ENCODE data around the gene BAZ2B.

BAZ2B gene

DNA sequence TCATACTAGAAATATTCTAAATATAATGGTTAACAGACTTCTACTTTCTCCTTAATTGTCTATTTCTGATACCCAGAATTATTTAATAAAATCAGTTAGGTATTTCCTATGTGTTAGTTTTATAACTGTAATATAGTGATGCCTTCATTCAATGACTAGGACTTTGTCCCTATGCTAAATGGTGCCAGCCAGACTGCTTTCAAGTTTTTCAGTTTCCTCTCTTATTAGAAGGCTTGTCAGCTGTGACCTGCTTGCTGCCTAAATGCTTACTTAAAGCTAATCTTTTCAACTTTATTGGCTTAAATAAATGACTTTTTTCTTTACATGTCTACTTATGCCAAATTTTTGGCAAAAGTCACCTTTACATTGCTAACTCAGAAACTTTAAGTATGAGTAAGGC, 30.7 kb downstream of the BAZ2B start:
- TF ChIP-seq, protein P1, sequence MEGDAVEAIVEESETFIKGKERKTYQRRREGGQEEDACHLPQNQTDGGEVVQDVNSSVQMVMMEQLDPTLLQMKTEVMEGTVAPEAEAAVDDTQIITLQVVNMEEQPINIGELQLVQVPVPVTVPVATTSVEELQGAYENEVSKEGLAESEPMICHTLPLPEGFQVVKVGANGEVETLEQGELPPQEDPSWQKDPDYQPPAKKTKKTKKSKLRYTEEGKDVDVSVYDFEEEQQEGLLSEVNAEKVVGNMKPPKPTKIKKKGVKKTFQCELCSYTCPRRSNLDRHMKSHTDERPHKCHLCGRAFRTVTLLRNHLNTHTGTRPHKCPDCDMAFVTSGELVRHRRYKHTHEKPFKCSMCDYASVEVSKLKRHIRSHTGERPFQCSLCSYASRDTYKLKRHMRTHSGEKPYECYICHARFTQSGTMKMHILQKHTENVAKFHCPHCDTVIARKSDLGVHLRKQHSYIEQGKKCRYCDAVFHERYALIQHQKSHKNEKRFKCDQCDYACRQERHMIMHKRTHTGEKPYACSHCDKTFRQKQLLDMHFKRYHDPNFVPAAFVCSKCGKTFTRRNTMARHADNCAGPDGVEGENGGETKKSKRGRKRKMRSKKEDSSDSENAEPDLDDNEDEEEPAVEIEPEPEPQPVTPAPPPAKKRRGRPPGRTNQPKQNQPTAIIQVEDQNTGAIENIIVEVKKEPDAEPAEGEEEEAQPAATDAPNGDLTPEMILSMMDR (IDR thresholded peaks at IDR 0.05; ENCODE audit: low read depth, low read length, missing control alignments) = no peak
- DNase-seq = no peak
- no peak overlapping the region for H3K4me3 ChIP-seq (ENCODE audit: low read depth, low read length)
- no peak overlapping the region for H3K27ac ChIP-seq
- in situ Hi-C loops (cut with HindIII; ENCODE audit: low pct_ligation_motif_present, low sequenced_read_pairs) = no loop called here
- no peaks in the 10 kb centered on the region for H3K27me3 ChIP-seq (replicated peaks)
- no peaks in the 10 kb centered on the region for H3K36me3 ChIP-seq (replicated peaks)

DNA sequence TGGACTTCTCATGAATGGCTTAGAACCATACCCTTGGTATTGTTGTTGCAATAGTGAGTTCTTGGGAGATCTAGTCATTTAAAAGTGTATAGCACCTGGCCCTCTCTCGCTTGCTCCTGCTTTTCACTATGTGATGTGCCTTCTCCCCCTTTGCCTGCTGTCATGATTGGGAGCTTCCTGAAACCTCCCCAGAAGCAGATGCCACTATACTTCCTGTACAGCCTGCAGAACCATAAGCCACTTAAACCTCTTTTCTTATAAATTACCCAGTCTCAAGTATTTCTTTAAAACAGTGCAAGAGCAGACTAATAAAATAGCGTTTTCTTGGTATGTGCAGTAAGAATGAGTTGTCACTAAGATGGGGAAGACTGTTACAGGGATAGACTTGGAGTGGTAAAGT, 31.6 kb downstream of the BAZ2B start:
- Histone ChIP-seq H3K4me3 (ENCODE audit: low read depth, low read length) (no peak overlapping the region), H3K36me3 (replicated peaks) (no peaks in the 10 kb centered on the region), H3K27me3 (replicated peaks) (no peaks in the 10 kb centered on the region), H3K27ac (no peak overlapping the region)
- in situ Hi-C loops (cut with HindIII; ENCODE audit: low pct_ligation_motif_present, low sequenced_read_pairs) = no loop called here
- no peak for DNase-seq
- TF ChIP-seq, protein P1 (IDR thresholded peaks at IDR 0.05; ENCODE audit: low read depth, low read length, missing control alignments) = no peak

DNA sequence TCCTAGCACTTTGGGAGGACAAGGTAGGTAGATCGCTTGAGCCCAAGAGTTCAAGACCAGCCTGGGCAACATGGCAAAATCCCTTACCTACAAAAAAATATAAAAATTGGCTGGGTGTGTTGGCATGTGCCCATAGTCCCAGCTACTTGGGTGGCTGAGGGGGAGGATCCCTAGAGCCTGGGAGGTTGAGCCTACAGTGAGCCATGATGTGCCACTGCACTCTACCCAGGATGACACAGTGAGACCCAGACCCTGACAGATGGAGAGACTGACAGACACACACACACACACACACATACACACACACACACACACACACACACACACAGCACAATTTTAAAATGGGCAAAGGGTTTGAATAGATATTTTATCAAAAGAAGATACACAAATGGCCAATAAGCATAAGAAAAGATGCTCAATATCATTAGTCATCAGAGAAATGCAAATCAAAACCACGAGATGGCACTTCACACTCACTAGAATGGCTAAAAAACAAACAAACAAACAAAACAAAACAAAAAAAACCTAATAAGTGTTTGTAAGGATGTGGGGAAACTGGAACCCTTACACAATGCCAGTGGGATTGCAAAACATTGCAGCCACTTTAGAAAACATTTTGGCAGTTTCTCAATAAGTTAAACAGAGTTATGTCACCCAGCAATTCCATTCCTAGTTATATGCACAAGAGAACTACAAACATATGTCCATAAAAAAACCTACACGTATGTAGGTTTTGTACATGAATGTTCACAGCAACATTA, 42.3 kb downstream of the BAZ2B start:
- no peaks in the 10 kb centered on the region for H3K36me3 ChIP-seq (replicated peaks)
- no peaks in the 10 kb centered on the region for H3K27me3 ChIP-seq (replicated peaks)
- H3K4me3 ChIP-seq (ENCODE audit: low read depth, low read length) = no peak overlapping the region
- in situ Hi-C loops (cut with HindIII; ENCODE audit: low pct_ligation_motif_present, low sequenced_read_pairs) = no loop called here
- H3K27ac ChIP-seq = no peak overlapping the region
- DNase-seq = no peak
- TF ChIP-seq, protein P1 (IDR thresholded peaks at IDR 0.05; ENCODE audit: low read depth, low read length, missing control alignments) = no peak

DNA sequence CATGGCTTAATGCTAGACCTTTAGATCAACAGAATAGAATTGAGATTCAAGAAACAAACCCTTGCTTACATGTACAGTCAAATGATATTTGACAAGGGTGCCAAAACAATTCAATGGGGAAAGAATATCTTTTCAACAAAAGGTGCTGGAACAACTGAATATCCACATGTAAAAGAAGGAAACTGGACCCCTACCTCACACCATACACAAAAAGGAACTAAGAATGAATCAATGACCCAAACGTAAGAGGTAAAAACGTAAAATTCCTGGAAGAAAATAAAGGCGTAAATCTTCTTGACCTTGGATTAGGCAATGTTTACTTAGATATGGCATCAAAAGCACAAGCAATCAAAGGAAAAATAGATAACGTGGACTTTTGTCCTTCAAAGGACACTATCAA, 43.1 kb downstream of the BAZ2B start:
- Histone ChIP-seq H3K27ac (no peak overlapping the region), H3K27me3 (replicated peaks) (no peaks in the 10 kb centered on the region)
- no peak for DNase-seq

DNA sequence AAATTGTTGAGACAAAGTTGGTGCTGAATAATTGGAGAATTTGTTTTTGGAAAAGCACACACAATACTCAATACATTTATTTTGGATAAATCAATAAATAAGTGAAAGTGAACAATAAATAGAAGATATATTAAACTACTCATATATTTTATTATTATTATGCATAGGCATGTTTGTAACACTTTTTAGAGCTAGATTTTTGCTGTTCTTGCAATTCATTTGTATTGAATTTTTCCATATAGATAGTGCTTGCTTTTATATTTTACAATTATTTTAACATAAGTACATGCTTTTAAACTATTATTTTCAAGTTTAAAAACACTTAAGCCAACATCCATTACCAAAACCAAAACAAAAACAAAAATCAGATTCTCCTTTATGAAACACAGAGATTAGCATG, 43.9 kb downstream of the BAZ2B start:
- in situ Hi-C loops (cut with HindIII; ENCODE audit: low pct_ligation_motif_present, low sequenced_read_pairs) = no loop called here
- TF ChIP-seq, protein P1 (IDR thresholded peaks at IDR 0.05; ENCODE audit: low read depth, low read length, missing control alignments) = no peak
- Histone ChIP-seq H3K27ac (no peak overlapping the region), H3K27me3 (replicated peaks) (no peaks in the 10 kb centered on the region), H3K36me3 (replicated peaks) (no peaks in the 10 kb centered on the region), H3K4me3 (ENCODE audit: low read depth, low read length) (no peak overlapping the region)
- DNase-seq = no peak

More for the DNA sequence above, 43.1 kb downstream of the BAZ2B start:
- no peak overlapping the region for H3K4me3 ChIP-seq (ENCODE audit: low read depth, low read length)
- TF ChIP-seq, protein P1 (IDR thresholded peaks at IDR 0.05; ENCODE audit: low read depth, low read length, missing control alignments) = no peak
- no peaks in the 10 kb centered on the region for H3K36me3 ChIP-seq (replicated peaks)
- in situ Hi-C loops (cut with HindIII; ENCODE audit: low pct_ligation_motif_present, low sequenced_read_pairs) = no loop called here
